ENCODE measurements around the gene RERE.

DNA sequence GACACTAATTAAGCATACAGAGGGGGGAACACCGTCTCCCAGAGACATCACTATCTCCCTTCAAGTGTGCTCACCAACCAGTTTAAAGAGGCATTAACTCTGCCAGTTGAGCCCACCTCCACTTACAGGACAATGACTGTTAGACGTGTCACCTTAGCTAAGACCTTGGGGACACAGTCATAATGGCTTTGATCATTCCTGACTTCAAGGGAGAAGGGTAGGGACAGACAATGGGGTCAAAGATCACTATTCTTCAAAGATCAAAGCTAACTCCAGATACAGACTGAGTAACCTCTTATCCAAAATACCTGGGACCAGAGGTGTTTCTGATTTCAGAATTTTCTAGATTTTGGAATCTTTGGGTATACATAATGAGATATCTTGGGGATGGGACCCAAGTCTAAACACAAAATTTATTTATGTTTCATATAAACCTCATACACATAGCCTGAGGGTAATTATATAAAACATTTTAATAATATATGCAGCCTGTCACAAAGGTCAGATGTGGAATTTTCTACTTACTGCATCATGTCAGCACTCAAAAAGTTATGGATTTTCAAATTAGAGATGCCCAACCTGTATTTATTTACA, 253.4 kb downstream of the RERE start:
- TF ChIP-seq POLR2A (IDR thresholded peaks at IDR 0.05; ENCODE audit: low read depth, low read length) = no peak
- TF ChIP-seq POLR2AphosphoS5 (IDR thresholded peaks at IDR 0.05; ENCODE audit: low read depth, low read length) = no peak
